IMR-90 (cell line): ENCODE measurements around the gene IGFBP7. TPM values are rescaled to one million over a fixed set of nuclear protein-coding genes. Genes with fewer than 3 reads are reported as not detected.
A peak's percentile ranks its signal among the peaks of the same experiment; 100 is the strongest.

Experiments
- ATAC-seq: fragments of 200-7000 bp; cut with Tn5 transposase; 2 replicates; pipeline ENCODE4 v1.9.1; 2020; ENCODE audit warnings: low read depth, mild to moderate bottlenecking, moderate library complexity
- BruUV-seq: library from RNA; stranded (reverse); fragments of 400-500 nt; replicated peaks from 2 replicates; lab custom pipeline; 2021; lab: Mats Ljungman, UMichigan
- CTCF ChIA-PET: fragments of 300-600 bp; formaldehyde crosslinking; extraction: SDS; loops from one replicate; lab custom pipeline; 2021; ENCODE audit warnings: antibody characterized with exemption; lab: Yijun Ruan, JAX
- POLR2A ChIA-PET: fragments of 300-600 bp; sonication (Branson Sonifier 250); formaldehyde crosslinking; loops from one replicate; lab custom pipeline; 2022; ENCODE audit warnings: antibody characterized with exemption; ENCODE audit not compliant: unreplicated experiment; lab: Charles Lee
- DNase-seq: peaks from one replicate; pipeline ENCODE4 v3.0.0; 2013
- H2AFZ ChIP-seq: replicated peaks from 2 replicates; pipeline ENCODE3; 2013; ENCODE audit warnings: low read length, mild to moderate bottlenecking; ENCODE audit not compliant: poor library complexity
- H2AK5ac ChIP-seq: 2 replicates; pipeline ENCODE4 v1.6.1; 2013; ENCODE audit warnings: low read depth, low read length, inconsistent platforms
- H2AK9ac ChIP-seq: replicated peaks from 2 replicates; pipeline ENCODE3; 2013; ENCODE audit warnings: mild to moderate bottlenecking, low read depth, low read length, moderate library complexity; ENCODE audit not compliant: poor library complexity
- H2BK120ac ChIP-seq: 2 replicates; pipeline ENCODE4 v1.6.1; 2013; ENCODE audit warnings: low read depth, low read length, inconsistent platforms
- H2BK15ac ChIP-seq: 3 replicates; pipeline ENCODE4 v1.6.1; 2013; ENCODE audit warnings: low read depth, low read length, inconsistent platforms
- H2BK20ac ChIP-seq: 2 replicates; pipeline ENCODE4 v1.6.1; 2013; ENCODE audit warnings: low read depth, mild to moderate bottlenecking, inconsistent platforms, low read length, moderate library complexity
- H2BK5ac ChIP-seq: 2 replicates; pipeline ENCODE4 v1.6.1; 2013; ENCODE audit warnings: mild to moderate bottlenecking, low read depth, low read length, inconsistent platforms; ENCODE audit not compliant: poor library complexity, severe bottlenecking
- H3K14ac ChIP-seq: replicated peaks from 2 replicates; pipeline ENCODE4 v1.6.1; 2013; ENCODE audit warnings: low read depth, low read length, inconsistent platforms
- H3K18ac ChIP-seq: 2 replicates; pipeline ENCODE4 v1.6.1; 2013; ENCODE audit warnings: low read depth, low read length, control low read depth
- H3K23ac ChIP-seq: 2 replicates; pipeline ENCODE4 v1.6.1; 2013; ENCODE audit warnings: low read depth, low read length, inconsistent platforms
- H3K27ac ChIP-seq: 2 replicates; pipeline ENCODE4 v1.5.1; 2013; ENCODE audit warnings: mild to moderate bottlenecking, control low read depth, low read length; ENCODE audit not compliant: insufficient read depth
- H3K27me3 ChIP-seq: 2 replicates; pipeline ENCODE4 v1.6.1; 2013; ENCODE audit warnings: low read length; ENCODE audit not compliant: control insufficient read depth, insufficient read depth
- H3K36me3 ChIP-seq: 2 replicates; pipeline ENCODE4 v1.6.1; 2013; ENCODE audit warnings: low read length, mixed read lengths; ENCODE audit not compliant: control insufficient read depth, insufficient read depth
- H3K4ac ChIP-seq: 2 replicates; pipeline ENCODE4 v1.6.1; 2013; ENCODE audit warnings: low read depth, low read length, inconsistent platforms
- H3K4me1 ChIP-seq: 2 replicates; pipeline ENCODE4 v1.6.1; 2013; ENCODE audit warnings: low read length, mixed read lengths; ENCODE audit not compliant: control insufficient read depth, insufficient read depth
- H3K4me2 ChIP-seq: 2 replicates; pipeline ENCODE4 v1.6.1; 2013; ENCODE audit warnings: low read depth, mild to moderate bottlenecking, control low read depth, low read length, moderate library complexity
- H3K4me3 ChIP-seq: 2 replicates; pipeline ENCODE4 v1.5.1; 2013; ENCODE audit warnings: low read depth, mild to moderate bottlenecking, control low read depth, low read length, moderate library complexity; ENCODE audit not compliant: insufficient read depth
- H3K56ac ChIP-seq: 2 replicates; pipeline ENCODE4 v1.6.1; 2013; ENCODE audit warnings: low read length, inconsistent platforms; ENCODE audit not compliant: insufficient read depth; ENCODE audit errors: extremely low read depth
- H3K79me1 ChIP-seq, 2 experiments: 2 replicates each; pipeline ENCODE4 v1.6.1; 2013; ENCODE audit warnings: low read length in 2 of 2, inconsistent platforms in 1 of 2, low read depth in 1 of 2
- H3K9ac ChIP-seq: 2 replicates; pipeline ENCODE4 v1.6.1; 2013; ENCODE audit warnings: low read depth, low read length, control low read depth
- H3K9me1 ChIP-seq: 2 replicates; pipeline ENCODE4 v1.6.1; 2013; ENCODE audit warnings: low read length, inconsistent platforms; ENCODE audit not compliant: insufficient read depth
- H3K9me3 ChIP-seq: 2 replicates; pipeline ENCODE4 v1.6.1; 2013; ENCODE audit warnings: low read length; ENCODE audit not compliant: control insufficient read depth, insufficient read depth
- H4K20me1 ChIP-seq: 2 replicates; pipeline ENCODE4 v1.6.1; 2013; ENCODE audit warnings: low read length, inconsistent platforms; ENCODE audit not compliant: insufficient read depth
- H4K5ac ChIP-seq: 2 replicates; pipeline ENCODE4 v1.6.1; 2013; ENCODE audit warnings: mild to moderate bottlenecking, low read depth, low read length, control low read depth
- H4K8ac ChIP-seq, 2 experiments: 2 replicates each; pipeline ENCODE4 v1.6.1; 2013; ENCODE audit warnings: low read depth in 2 of 2, low read length in 2 of 2, control low read depth in 1 of 2, inconsistent platforms in 1 of 2
- H4K91ac ChIP-seq: 2 replicates; pipeline ENCODE4 v1.6.1; 2013; ENCODE audit warnings: low read depth, low read length, inconsistent platforms; ENCODE audit not compliant: insufficient read depth
- MXI1 ChIP-seq: IDR thresholded peaks from 2 replicates; pipeline ENCODE4 v1.6.1; 2012; ENCODE audit warnings: low read depth, mild to moderate bottlenecking, low read length, moderate library complexity, borderline replicate concordance
- SMC3 ChIP-seq: fragments of 150-350 bp; IDR thresholded peaks from 2 replicates; pipeline ENCODE4 v1.6.1; 2016; ENCODE audit warnings: low read depth, mild to moderate bottlenecking, antibody characterized with exemption, low read length, moderate library complexity
- WGBS, 2 experiments: methylation state at CpG; one replicate each; pipeline versions ENCODE4 v1.1.5 to v1.1.7; 2013; ENCODE audit warnings: missing lambda C conversion rate in 2 of 2; ENCODE audit not compliant: insufficient read length in 1 of 2; ENCODE audit errors: extremely low coverage in 2 of 2; 5-methylcytosine and 5-hydroxymethylcytosine counted together
- dilution Hi-C: fragments of 300-500 bp; cut with HindIII; formaldehyde crosslinking; loops from one replicate; pipeline ENCODE4 v1.14.3; 2018; ENCODE audit warnings: low sequenced_read_pairs; ENCODE audit not compliant: unreplicated experiment
- in situ Hi-C: fragments of 300-500 bp; cut with MboI; formaldehyde crosslinking; loops from 3 replicates; pipeline ENCODE4 v1.14.3; 2019; ENCODE audit warnings: low sequenced_read_pairs, inconsistent platforms, mixed read lengths
- intact Hi-C: fragments of 100-400 bp; cut with micrococcal nuclease; formaldehyde crosslinking; loops from 2 replicates; pipeline ENCODE4 v1.10.0; 2022
- polyA plus RNA-seq, 3 experiments: library from polyadenylated mRNA; depleted of rRNA; stranded (reverse); fragments of >200 nt; gene quantifications; 2 replicates each; pipeline ENCODE4 v1.2.3, GENCODE V29; 2012; ENCODE audit warnings: low replicate concordance in 1 of 3
- total RNA-seq: library from RNA; depleted of rRNA; stranded (reverse); fragments of >200 nt; gene quantifications from 2 replicates; pipeline ENCODE4 v1.2.3, GENCODE V29; 2012
- TF ChIP-seq, protein P1 (sequence below): conservative IDR thresholded peaks from 2 replicates; pipeline ENCODE4 v1.5.1; 2012; ENCODE audit warnings: mild to moderate bottlenecking, low read depth, low read length, improper control_type of control experiment

IGFBP7 gene
- total and polyA plus RNA-seq, 2 of the 4 experiments (the other 2 are of a cell fraction), result 33.2 to 267 TPM

DNA sequence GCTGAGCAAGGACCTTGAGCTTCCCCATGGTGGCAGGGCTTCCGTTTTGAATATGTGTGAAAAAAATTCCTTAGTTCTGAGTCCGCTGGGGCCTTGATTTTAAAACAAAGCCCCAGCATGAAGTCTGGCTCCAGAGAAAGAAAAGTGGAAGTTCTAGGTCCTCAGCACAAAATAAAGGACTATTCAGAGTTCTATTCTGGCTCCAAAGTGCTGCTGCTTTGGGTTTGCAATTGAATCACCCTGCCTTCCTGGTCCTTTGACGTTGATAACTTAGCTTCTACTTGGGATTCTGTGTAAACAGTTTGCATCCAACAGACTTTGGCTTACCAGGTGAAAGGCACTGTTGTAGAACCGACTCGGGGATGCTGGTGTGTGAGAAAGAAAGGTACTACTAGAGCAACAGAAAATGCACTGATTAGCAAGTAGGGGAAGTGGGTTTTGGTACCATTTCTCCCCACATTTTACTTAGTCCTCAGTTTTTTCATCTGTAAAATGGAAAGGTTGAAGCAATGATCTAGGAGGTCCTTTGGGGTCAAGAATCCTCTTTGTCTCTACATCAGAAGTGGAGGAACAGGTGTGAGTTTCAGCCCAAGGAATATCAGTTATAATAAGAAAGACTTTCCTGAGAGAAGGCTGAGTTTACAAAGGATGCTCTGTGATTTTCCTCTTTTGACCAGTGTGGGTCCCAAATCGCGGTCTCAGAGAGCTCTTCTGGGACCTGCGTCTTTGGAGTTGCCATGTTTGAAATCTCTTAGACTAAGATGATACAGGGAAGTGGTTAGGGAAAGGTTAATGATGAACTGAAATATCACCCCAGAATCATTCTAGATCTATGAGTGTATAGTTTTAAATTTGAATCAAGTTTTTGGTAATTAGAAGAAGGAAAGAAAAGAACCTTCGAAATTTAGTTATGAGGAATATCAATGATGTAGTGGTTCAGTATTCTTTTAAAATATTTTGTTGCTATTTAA is 28.2 kb downstream of the IGFBP7 start:
- Histone ChIP-seq H4K20me1 (no peaks in the 10 kb centered on the region), H2AFZ (peak overlapping the region; percentile 39), H2AK9ac (peak overlapping the region; percentile 8), H3K14ac (peak overlapping the region; percentile 60), H3K18ac (peak overlapping the region; percentile 53), H3K23ac (peak overlapping the region; percentile 91), H2BK20ac (peak overlapping the region; percentile 95), H3K56ac (peak overlapping the region; percentile 92), H3K4me2 (peak overlapping the region; percentile 65), H2BK120ac (peak overlapping the region; percentile 89), H3K4me1 (peaks cover 20% of the 10 kb centered on the region), H2BK15ac (peak overlapping the region; percentile 77), H3K4ac (peak overlapping the region; percentile 93), H3K9me3 (no peaks in the 10 kb centered on the region), H3K9ac (peak overlapping the region; percentile 72), H3K79me1 (peaks cover 27 to 60% of the 10 kb centered on the region in 2 experiments), H3K36me3 (peaks cover under 1% of the 10 kb centered on the region; the same call in 1 of the 2 replicates), H3K4me3 (no peak overlapping the region), H3K9me1 (peaks cover 15% of the 10 kb centered on the region), H3K27ac (peak overlapping the region; percentile 91), H2BK5ac (peak overlapping the region; percentile 94), H2AK5ac (peak overlapping the region; percentile 86), H3K27me3 (no peaks in the 10 kb centered on the region), H4K91ac (peak overlapping the region; percentile 96), H4K8ac (peak overlapping the region; percentile 79 to 87), H4K5ac (peak overlapping the region; percentile 65)
- no TSS peak for BruUV-seq
- DNase-seq (no peak), ATAC-seq (no peak)
- dilution Hi-C loops, result no loop called here
- CTCF ChIA-PET, result interaction anchor here (0.8 to 1.2 kb wide), 3 partner anchors 26 to 122 kb away, joined by 3 to 5 read pairs (median 3); no protein-coding TSS in a partner anchor
- 0 out of 2 replicates have a peak, but pooled peaks have one; percentile 7 for TF ChIP-seq SMC3
- no peak for TF ChIP-seq MXI1
- TF ChIP-seq, protein P1, sequence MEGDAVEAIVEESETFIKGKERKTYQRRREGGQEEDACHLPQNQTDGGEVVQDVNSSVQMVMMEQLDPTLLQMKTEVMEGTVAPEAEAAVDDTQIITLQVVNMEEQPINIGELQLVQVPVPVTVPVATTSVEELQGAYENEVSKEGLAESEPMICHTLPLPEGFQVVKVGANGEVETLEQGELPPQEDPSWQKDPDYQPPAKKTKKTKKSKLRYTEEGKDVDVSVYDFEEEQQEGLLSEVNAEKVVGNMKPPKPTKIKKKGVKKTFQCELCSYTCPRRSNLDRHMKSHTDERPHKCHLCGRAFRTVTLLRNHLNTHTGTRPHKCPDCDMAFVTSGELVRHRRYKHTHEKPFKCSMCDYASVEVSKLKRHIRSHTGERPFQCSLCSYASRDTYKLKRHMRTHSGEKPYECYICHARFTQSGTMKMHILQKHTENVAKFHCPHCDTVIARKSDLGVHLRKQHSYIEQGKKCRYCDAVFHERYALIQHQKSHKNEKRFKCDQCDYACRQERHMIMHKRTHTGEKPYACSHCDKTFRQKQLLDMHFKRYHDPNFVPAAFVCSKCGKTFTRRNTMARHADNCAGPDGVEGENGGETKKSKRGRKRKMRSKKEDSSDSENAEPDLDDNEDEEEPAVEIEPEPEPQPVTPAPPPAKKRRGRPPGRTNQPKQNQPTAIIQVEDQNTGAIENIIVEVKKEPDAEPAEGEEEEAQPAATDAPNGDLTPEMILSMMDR, result 0 out of 2 replicates have a peak, but pooled peaks have one; percentile 2
- in situ Hi-C loops, result no loop called here
- WGBS, 2 experiments, result 6% methylated on average over 3 of the region's 9 CpGs; no CpG with 5 or more reads in 1 of the 2 experiments
- POLR2A ChIA-PET, result interaction anchor here (0.7 to 1.6 kb wide), 4 partner anchors 17 to 38 kb away, joined by 3 to 5 read pairs (median 4); no protein-coding TSS in a partner anchor
- intact Hi-C loops, result loop anchor here (1.0 to 2.0 kb wide), 3 partner anchors 17 to 28 kb away; partner anchors contain the start of gene IGFBP7
